PC-3 (cell line): Measurements from ENCODE around the gene DCLK1. TPM values are rescaled to one million over a fixed set of nuclear protein-coding genes. Genes with fewer than 3 reads are reported as not detected.

Experiments
- ATAC-seq: fragments of 200-7000 bp; cut with Tn5 transposase; 2 replicates; pipeline ENCODE4 v1.9.1; 2020; ENCODE audit warnings: mild to moderate bottlenecking, moderate library complexity
- BruUV-seq: library from RNA; stranded (reverse); fragments of 400-500 nt; replicated peaks from 2 replicates; lab custom pipeline; 2021; lab: Mats Ljungman, UMichigan
- CTCF ChIA-PET: fragments of 300-600 bp; sonication (Branson Sonifier 250); formaldehyde crosslinking; loops from one replicate; lab custom pipeline; 2022; ENCODE audit warnings: antibody characterized with exemption; lab: Charles Lee
- POLR2A ChIA-PET: fragments of 300-600 bp; sonication (Branson Sonifier 250); formaldehyde crosslinking; loops from one replicate; lab custom pipeline; 2022; ENCODE audit warnings: antibody characterized with exemption; ENCODE audit not compliant: unreplicated experiment; lab: Charles Lee
- DNase-seq: peaks from one replicate; pipeline ENCODE4 v3.0.0-alpha.2; 2015
- H2AFZ ChIP-seq: fragments of 300-600 bp; sonication (generic); 2 replicates; pipeline ENCODE4 v1.6.0; 2016; ENCODE audit warnings: antibody characterized with exemption, low read length
- H3F3A ChIP-seq: fragments of 300-600 bp; sonication (generic); one replicate; pipeline ENCODE4 v1.6.0; 2017; ENCODE audit warnings: antibody characterized with exemption, low read length, control low read depth, mild to moderate bottlenecking; ENCODE audit not compliant: unreplicated experiment
- H3K27ac ChIP-seq: fragments of 300-600 bp; sonication (generic); 2 replicates; pipeline ENCODE4 v1.5.1; 2016; ENCODE audit warnings: mild to moderate bottlenecking, low read length
- H3K27me3 ChIP-seq: fragments of 300-600 bp; sonication (generic); 2 replicates; pipeline ENCODE4 v1.6.1; 2016; ENCODE audit warnings: low read length, mixed read lengths
- H3K36me3 ChIP-seq: fragments of 300-600 bp; sonication (generic); 2 replicates; pipeline ENCODE4 v1.6.1; 2016; ENCODE audit warnings: low read depth, mixed run types, low read length, mixed read lengths
- H3K4me1 ChIP-seq: fragments of 300-600 bp; sonication (generic); 2 replicates; pipeline ENCODE4 v1.5.1; 2016; ENCODE audit warnings: low read length; ENCODE audit not compliant: insufficient read depth
- H3K4me2 ChIP-seq: fragments of 300-600 bp; sonication (generic); 2 replicates; pipeline ENCODE4 v1.6.0; 2016; ENCODE audit warnings: low read length
- H3K4me3 ChIP-seq: fragments of 300-600 bp; sonication (generic); 2 replicates; pipeline ENCODE4 v1.5.1; 2016; ENCODE audit warnings: mild to moderate bottlenecking, low read length, mixed read lengths
- H3K79me2 ChIP-seq: fragments of 300-600 bp; sonication (generic); 2 replicates; pipeline ENCODE4 v1.6.1; 2017; ENCODE audit warnings: low read length, mixed read lengths
- H3K9ac ChIP-seq: fragments of 300-600 bp; sonication (generic); 2 replicates; pipeline ENCODE4 v1.6.0; 2016; ENCODE audit warnings: mild to moderate bottlenecking, low read length
- H3K9me2 ChIP-seq: fragments of 300-600 bp; sonication (generic); replicated peaks from 2 replicates; pipeline ENCODE4 v1.6.1; 2016; ENCODE audit warnings: mixed run types, low read length, mixed read lengths
- H3K9me3 ChIP-seq: fragments of 300-600 bp; sonication (generic); 2 replicates; pipeline ENCODE4 v1.6.1; 2016; ENCODE audit warnings: low read length, mixed read lengths
- H4K20me1 ChIP-seq: fragments of 300-600 bp; sonication (generic); 2 replicates; pipeline ENCODE4 v1.6.1; 2016; ENCODE audit warnings: low read length, mixed read lengths
- CTCF ChIP-seq: fragments of 300-600 bp; sonication (generic); conservative IDR thresholded peaks from 2 replicates; pipeline ENCODE4 v1.5.1; 2017; ENCODE audit warnings: antibody characterized with exemption, low read depth, mild to moderate bottlenecking, low read length
- EZH2 ChIP-seq: fragments of 300-600 bp; sonication (generic); IDR thresholded peaks from one replicate; pipeline ENCODE4 v1.6.1; 2017; ENCODE audit warnings: antibody characterized with exemption, mild to moderate bottlenecking, low read length; ENCODE audit not compliant: unreplicated experiment
- EZH2phosphoT487 ChIP-seq: fragments of 300-600 bp; sonication (generic); IDR thresholded peaks from 2 replicates; pipeline ENCODE4 v1.6.1; 2018; ENCODE audit warnings: mild to moderate bottlenecking, antibody characterized with exemption, low read length, borderline replicate concordance
- intact Hi-C: fragments of 100-400 bp; cut with micrococcal nuclease; formaldehyde crosslinking; loops from 2 replicates; pipeline ENCODE4 v1.9.0; 2023
- total RNA-seq: library from RNA; depleted of rRNA; stranded (reverse); fragments of >200 nt; gene quantifications from 2 replicates; pipeline ENCODE4 v1.2.3, GENCODE V29; 2014

Gene DCLK1
- total RNA-seq, 1 experiment from 2014 or later: not detected

- no peaks in the 10 kb centered on the region for H3K9me3 ChIP-seq
- ChIA-PET POLR2A (no interaction called here), CTCF (no interaction called here)
- H4K20me1 ChIP-seq: no peaks in the 10 kb centered on the region
- TF ChIP-seq CTCF (no peak), EZH2 (no peak), EZH2phosphoT487 (no peak)
- no peaks in the 10 kb centered on the region for H3K9me2 ChIP-seq
- H3F3A ChIP-seq: no peaks in the 10 kb centered on the region
- no TSS peak for BruUV-seq
- no peak overlapping the region for H2AFZ ChIP-seq
- no peaks in the 10 kb centered on the region for H3K36me3 ChIP-seq
- H3K27me3 ChIP-seq: 0 out of 2 replicates have a peak, but pooled peaks cover 14% of the 10 kb centered on the region
- H3K4me1 ChIP-seq: no peaks in the 10 kb centered on the region
- no peak overlapping the region for H3K9ac ChIP-seq
- DNase-seq (no peak), ATAC-seq (no peak)
- no peaks in the 10 kb centered on the region for H3K79me2 ChIP-seq
- intact Hi-C loops: no loop called here
- no peak overlapping the region for H3K4me3 ChIP-seq
- no peak overlapping the region for H3K27ac ChIP-seq
- no peak overlapping the region for H3K4me2 ChIP-seq
These were observed 73.6 kb downstream of the DCLK1 start for GRCh38 chr13:36057547-36057946.

- Histone ChIP-seq H3K27ac (no peak overlapping the region), H2AFZ (no peak overlapping the region), H3K79me2 (no peaks in the 10 kb centered on the region), H3K4me2 (no peak overlapping the region), H3K4me3 (no peak overlapping the region), H3K9me2 (no peaks in the 10 kb centered on the region), H4K20me1 (no peaks in the 10 kb centered on the region), H3K4me1 (no peaks in the 10 kb centered on the region), H3F3A (no peaks in the 10 kb centered on the region), H3K9ac (no peak overlapping the region), H3K9me3 (no peaks in the 10 kb centered on the region), H3K27me3 (0 out of 2 replicates have a peak, but pooled peaks cover 19% of the 10 kb centered on the region), H3K36me3 (no peaks in the 10 kb centered on the region)
- ATAC-seq (no peak), DNase-seq (peak; percentile 10)
- intact Hi-C loops: no loop called here
- no TSS peak for BruUV-seq
- ChIA-PET CTCF (no interaction called here), POLR2A (no interaction called here)
- TF ChIP-seq EZH2 (no peak), EZH2phosphoT487 (no peak), CTCF (no peak)
These were observed 74.1 kb downstream of the DCLK1 start for GRCh38 chr13:36057041-36057440.

- no peaks in the 10 kb centered on the region for H3K9me2 ChIP-seq
- H3K4me2 ChIP-seq: no peak overlapping the region
- H4K20me1 ChIP-seq: no peaks in the 10 kb centered on the region
- H3K9ac ChIP-seq: no peak overlapping the region
- H3F3A ChIP-seq: no peaks in the 10 kb centered on the region
- H2AFZ ChIP-seq: no peak overlapping the region
- TF ChIP-seq CTCF: no peak
- TF ChIP-seq EZH2phosphoT487: no peak
- no peak for TF ChIP-seq EZH2
- intact Hi-C loops: no loop called here
- H3K4me3 ChIP-seq: no peak overlapping the region
- H3K27ac ChIP-seq: no peak overlapping the region
- no TSS peak for BruUV-seq
- ChIA-PET CTCF (no interaction called here), POLR2A (no interaction called here)
- no peaks in the 10 kb centered on the region for H3K36me3 ChIP-seq
- H3K27me3 ChIP-seq: 0 out of 2 replicates have a peak, but pooled peaks cover 23% of the 10 kb centered on the region
- H3K9me3 ChIP-seq: no peaks in the 10 kb centered on the region
- H3K4me1 ChIP-seq: no peaks in the 10 kb centered on the region
- ATAC-seq (no peak), DNase-seq (no peak)
- H3K79me2 ChIP-seq: no peaks in the 10 kb centered on the region
These were observed 75.8 kb downstream of the DCLK1 start for GRCh38 chr13:36055366-36055765.
